ENCODE measurements around the gene OXGR1. TPM values are rescaled to one million over a fixed set of nuclear protein-coding genes. Genes with fewer than 3 reads are reported as not detected.
A peak's percentile ranks its signal among the peaks of the same experiment; 100 is the strongest.
"Not testable (repeated sequence)": the region's sequence is repeated elsewhere in the genome, so short reads cannot be mapped to it uniquely, and the experiment has no call there.

The OXGR1 gene
- total RNA-seq, 1 donor from 2014 or later = not detected

DNA sequence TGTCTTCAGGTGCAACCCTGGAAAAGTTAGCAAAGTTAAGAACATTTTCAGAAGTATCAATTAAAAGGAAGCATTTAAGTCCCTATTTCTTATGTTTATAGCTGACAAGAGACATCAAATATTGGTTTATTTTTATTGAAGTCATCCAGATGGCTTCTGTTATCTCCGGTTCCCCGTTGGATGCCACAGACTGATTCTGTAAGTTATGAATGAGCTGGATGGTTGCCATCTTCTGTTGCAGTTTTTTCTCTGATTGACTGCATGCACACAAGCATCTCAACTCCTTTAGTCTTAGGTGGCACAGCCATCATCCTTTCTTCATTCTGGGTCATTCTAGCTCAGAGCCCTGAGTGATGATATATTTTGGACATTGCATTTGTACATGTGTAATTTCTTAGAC is 10.6 kb upstream of the OXGR1 start:
- no peak for DNase-seq

GRCh38 chr13:97004096-97004876 is 10.0 kb upstream of the OXGR1 start:
- DNase-seq = no peak

- DNase-seq = no peak
These were observed 8.8 kb upstream of the OXGR1 start for GRCh38 chr13:97003071-97003470.

DNA sequence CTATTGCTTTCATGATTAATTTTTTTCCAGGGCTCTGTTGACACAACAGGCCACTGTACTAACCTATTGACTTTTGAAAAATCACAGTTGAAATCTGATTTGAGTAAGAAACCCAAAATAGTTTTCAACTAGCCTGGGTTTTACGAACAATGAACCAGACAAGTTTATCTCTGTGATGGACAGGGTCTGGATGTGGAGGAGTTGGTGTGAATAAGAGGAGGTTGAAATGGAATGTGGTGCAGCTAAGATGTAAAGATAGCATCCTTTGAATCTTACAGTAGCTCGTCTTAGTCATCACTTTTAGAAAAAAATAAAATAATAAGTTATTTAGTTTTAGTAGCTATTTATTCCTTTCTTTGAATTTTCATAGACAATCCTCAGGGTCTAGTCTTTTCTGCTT is 8.3 kb upstream of the OXGR1 start:
- no peak for DNase-seq

DNA sequence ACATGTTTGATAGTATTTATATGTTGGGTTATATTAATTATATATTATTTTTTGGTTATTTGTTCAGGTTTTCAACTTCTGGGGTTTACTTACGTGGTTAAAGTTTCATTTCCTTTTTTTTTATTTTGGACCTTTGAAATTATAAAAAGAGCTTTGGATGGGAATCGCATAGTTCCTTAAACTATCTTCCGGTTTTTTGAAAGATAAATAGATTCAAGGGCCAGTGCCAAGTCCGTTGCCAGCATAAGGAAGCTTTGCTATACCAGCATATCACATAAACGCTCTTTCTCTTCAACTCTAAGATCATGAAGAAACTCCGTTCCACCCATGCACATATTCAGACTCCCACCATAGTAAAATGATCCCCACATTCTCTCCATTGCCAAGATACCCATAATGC is 7.4 kb upstream of the OXGR1 start:
- no peak for DNase-seq

- no peak for DNase-seq
These were observed 6.1 kb upstream of the OXGR1 start for GRCh38 chr13:97000295-97000925.

DNA sequence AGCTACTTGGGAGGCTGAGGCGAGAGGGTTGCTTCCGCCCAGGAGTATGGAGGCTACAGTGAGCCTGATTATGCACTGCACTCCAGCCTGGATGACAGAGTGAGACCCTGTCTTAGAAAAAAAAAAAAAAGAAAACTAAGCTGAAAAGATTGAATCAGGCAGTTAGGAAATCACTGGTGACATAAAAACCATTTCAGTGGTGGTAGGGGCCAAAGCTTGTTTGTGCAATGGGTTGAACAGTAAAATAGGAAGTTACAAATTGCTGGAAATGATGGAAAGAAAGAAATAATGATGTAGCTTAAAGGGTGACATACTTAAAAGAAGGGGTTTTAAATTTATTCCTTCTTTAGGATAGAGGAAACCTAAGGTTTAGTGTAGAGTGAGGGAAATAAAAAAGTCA is 4.8 kb upstream of the OXGR1 start:
- DNase-seq = no peak

DNA sequence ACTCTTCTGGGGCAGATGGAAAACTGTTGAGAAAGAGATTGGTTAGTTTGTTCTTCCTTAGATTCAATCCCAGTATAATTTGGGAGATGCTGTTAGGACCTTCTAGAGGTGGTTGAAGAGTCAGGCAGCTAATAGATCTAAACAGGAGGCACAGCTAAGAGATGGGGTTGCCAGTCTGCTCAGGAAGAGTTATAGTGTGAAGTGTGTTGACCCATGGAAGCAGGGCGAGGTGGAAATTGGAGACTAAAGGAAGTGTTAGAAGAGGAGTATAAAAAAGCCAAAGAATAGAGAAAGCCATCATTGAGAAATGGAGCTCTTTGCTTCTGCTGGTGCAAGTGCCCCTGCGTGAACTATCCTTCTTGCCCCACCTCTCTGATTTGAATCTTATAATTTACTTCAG is 3.8 kb upstream of the OXGR1 start:
- no peak for DNase-seq

- no peak for DNase-seq
These were observed 2.6 kb upstream of the OXGR1 start for GRCh38 chr13:96996886-96997285.

DNA sequence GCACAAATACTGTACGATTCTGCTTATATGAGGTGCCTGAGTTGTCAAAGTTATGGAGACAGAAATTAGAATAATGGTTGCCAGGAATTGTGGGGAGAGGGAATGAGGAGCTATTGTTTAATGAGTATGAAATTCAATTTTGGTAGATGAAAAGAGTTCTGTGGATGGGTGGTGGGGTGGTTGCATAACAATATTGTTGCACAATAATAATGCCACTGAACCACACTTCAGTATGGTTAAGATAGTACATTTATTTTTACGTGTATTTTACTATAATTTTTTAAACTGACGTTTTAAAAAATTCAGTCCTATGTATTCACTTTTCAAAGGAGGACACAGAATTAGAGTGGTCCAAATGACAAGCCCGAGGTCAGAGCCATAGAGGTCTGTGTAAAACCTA is 1.8 kb upstream of the OXGR1 start:
- no peak for DNase-seq

DNA sequence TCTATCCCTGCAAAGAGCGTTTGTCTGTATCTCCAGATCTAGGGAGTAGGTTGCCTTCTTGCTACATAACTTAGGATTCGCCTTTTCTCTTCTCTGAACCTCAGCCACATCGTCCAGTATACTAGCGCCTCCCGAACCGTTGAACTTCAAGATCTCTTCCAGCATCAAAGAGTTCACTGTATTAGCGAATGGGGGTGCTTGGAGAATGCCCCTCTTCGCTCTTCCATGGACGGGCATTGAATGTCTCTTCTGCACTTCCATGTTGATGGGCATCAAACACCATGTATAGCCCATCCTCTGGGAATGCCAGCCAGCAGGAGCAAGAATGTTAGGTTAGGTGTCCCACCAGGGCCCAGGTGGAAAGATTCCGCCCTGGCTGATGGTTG is 575 bp upstream of the OXGR1 start:
- DNase-seq = no peak

GRCh38 chr13:96993634-96994016 is 651 bp downstream of the OXGR1 start:
- no peak for DNase-seq

DNA sequence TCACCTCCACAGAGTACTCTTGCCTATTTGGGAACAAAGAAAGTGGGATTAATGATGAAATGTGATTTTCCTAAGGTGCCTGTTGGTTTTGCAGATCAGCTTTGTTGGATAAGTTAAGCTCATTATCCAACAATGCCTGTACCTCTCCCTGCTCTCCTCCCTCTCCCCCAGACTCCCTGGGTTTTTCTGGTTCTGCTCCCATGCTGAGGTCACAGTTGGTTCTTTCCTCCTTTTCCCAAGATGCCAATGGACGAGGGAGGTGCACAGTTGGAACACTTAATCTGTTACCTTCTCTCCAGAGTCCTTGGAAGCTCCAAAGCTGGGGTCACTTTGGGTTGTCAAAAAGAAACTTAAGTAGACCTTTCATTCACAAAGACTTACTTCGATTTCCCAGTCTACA is 1.6 kb downstream of the OXGR1 start:
- no peak for DNase-seq

GRCh38 chr13:96991072-96991471 is 3.2 kb downstream of the OXGR1 start:
- no peak for DNase-seq

GRCh38 chr13:96988441-96988840 is 5.8 kb downstream of the OXGR1 start:
- no peak for DNase-seq

DNA sequence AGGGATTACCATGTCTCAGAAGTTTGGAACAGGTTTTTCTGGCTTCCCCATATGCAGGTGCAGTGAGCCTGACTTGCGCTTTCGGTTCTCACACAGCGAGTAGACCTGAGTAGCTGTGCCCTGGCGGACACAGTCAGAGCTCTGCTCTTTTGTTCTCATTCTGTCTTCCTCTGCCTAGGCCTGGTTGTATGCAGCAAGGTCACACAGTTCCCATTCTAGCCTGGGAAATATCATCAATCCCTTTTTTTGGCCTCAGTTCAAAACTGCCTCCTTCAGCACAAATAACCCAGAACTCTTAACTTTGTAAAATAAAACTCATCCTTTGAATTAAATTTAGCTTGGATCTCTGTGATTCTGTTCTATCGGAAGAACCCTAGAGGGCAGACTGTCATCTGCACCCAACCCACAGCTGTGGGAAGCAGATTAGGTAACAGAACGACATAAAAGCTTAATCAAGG is 10.2 kb downstream of the OXGR1 start:
- peak; percentile 71 for DNase-seq

GRCh38 chr13:96982672-96983071 is 11.6 kb downstream of the OXGR1 start:
- DNase-seq = peak; percentile 87

- not testable (repeated sequence) for DNase-seq
These were observed 14.4 kb downstream of the OXGR1 start for GRCh38 chr13:96979861-96980260.

DNA sequence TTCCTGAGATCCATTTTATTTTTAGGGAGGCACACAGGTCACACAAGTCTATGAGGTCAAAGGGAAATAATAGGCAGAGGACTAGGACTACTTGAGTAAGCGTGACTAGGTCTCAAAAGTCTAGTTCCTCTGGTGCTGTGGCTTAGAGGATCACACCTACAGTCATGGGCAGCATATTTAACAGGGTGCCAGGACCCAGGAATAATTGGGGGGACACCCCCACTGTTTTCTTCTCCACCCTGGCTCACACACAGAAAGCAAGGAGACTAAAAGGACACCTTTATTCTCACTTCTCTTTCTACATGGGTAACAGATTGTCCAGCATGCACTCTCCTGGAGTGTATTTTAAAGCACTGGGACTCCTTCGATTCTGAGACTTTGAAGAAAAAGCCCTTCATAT is 26.2 kb downstream of the OXGR1 start:
- no peak for DNase-seq

DNA sequence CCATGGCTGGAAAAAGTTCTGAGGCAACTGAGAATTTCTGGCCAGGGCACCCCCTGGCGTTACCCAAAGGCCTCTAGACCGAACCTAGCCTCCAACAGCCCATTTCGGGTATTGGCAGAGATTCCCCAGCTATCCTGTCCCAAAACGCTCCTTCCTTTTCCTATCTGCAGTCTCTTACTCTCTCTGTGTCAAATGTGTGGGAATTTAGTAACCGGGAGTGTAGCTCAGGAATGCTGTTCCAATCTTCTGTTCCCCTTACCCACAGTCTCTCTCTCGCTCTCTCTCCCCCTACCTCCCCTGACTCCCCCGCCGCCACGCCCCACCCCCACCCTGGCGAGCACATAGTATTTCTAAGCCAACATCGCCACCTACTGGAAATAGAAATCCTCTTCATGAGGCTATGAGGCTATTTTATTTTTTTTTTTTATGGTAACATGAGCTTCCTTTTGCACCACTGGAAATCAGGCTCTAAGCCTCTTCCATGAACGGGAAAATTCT is 27.0 kb downstream of the OXGR1 start:
- DNase-seq = no peak

DNA sequence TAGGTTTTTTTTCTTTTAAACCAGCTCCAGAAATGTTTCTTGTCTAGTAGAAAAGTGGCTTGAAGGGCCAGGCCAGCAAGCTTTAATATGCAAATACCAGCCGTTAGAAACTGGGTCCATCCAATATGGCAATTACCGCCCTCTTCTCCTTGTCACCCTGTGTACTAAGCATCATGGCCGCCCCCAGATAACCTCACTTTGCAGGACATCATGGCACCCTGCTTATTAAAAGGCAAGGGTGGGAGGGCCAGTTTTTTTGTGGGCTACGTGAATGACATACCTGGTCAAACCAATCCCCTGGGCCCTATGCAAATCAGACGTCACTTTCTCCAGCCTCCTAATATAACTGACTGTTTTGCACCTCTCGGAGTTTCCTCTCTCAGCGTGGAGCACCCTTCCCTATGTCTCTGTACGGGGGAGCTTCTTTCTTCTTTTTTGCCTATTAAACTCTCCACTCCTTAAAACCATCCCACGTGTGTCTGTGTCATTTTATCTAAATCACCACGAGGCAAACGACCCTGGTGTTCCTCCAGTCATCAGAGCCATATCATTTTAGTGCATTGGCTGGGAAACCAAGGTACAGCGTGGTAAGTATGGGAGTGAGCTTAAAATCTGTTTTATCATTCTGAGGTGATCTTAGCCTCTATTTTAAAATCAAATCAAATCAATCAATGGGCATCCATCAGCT is 27.7 kb downstream of the OXGR1 start:
- no peak for DNase-seq

DNA sequence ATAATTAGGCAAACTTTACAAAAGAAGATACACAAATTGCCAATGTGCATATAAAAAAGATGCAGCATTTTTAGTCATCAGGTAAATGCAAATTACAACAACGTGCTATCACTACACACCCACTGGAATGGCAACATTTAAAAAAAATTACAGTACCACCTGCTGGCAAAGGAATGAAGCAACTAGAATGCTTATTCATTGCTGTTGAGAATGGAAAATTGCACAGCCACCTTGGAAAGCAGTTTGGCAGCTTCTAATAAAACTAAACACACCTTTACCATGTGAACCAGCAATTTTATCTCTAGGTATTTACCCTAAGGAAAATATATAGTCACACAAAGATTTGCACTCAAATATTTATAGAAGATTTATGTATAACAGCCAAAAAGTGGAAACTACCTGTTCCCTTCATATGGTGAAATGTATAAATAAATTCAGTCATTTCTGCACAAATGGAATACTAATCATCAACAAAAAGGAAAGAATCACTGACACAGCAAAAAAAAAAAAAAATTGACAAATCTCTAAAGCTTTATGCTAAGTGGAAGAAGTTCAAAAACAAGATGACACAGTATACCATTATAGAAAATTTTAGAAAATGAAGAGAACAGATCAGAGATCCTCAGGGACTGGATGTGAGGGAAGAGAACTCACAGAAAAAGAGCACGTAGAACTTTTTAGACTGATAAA is 30.3 kb downstream of the OXGR1 start:
- no peak for DNase-seq

DNA sequence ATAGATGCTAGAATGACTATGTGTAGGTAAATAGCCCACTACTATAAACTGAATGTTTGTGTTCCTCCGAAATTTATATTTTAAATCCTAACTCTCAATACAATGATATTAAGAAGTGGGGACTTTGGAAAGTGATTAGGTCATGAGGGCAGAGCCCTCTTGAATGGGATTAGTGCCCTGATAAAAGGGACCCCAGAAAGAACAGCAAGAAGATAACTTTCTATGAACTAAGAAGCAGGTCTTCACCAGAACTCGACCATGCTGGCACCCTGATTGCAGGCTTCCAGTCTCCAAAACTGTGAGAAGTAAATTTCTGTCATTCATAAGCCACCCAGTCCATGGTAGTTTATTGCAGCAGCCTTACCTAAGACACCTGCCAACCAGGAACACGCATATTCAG is 33.9 kb downstream of the OXGR1 start:
- DNase-seq = no peak
